GM19467 (cell line): ENCODE measurements around the gene PRSS50.
"Not testable (repeated sequence)": the region's sequence is repeated elsewhere in the genome, so short reads cannot be mapped to it uniquely, and the experiment has no call there.

Source experiments
- ATAC-seq: cut with Tn5 transposase; IDR thresholded peaks from one replicate; pipeline ENCODE4 v1.9.1; 2021; ENCODE audit warnings: mild to moderate bottlenecking, moderate library complexity; ENCODE audit not compliant: unreplicated experiment

Gene PRSS50

GRCh38 chr3:46717447-46718231 is at the start of gene PRSS50:
TSS of gene PRSS50 (minus strand) at chr3:46717869. CDS start at chr3:46717824, 45 bp downstream.
- ATAC-seq, result no peak

- no peak for ATAC-seq
Measured at GRCh38 chr3:46764206-46764605, 46.5 kb upstream of the PRSS50 start.

GRCh38 chr3:46763178-46763577 is 45.5 kb upstream of the PRSS50 start:
- ATAC-seq, result no peak

- ATAC-seq, result no peak
Measured at GRCh38 chr3:46759239-46760167, 41.8 kb upstream of the PRSS50 start.

- no peak for ATAC-seq
Measured at GRCh38 chr3:46756642-46757041, 39.0 kb upstream of the PRSS50 start.

GRCh38 chr3:46755646-46756045 is 38.0 kb upstream of the PRSS50 start:
- ATAC-seq, result no peak

GRCh38 chr3:46753127-46753526 is 35.5 kb upstream of the PRSS50 start:
- not testable (repeated sequence) for ATAC-seq

- no peak for ATAC-seq
Measured at GRCh38 chr3:46750555-46751038, 32.9 kb upstream of the PRSS50 start.

GRCh38 chr3:46749129-46749528 is 31.5 kb upstream of the PRSS50 start:
- no peak for ATAC-seq

GRCh38 chr3:46748170-46748569 is 30.5 kb upstream of the PRSS50 start:
- ATAC-seq, result no peak

- no peak for ATAC-seq
Measured at GRCh38 chr3:46746711-46747110, 29.0 kb upstream of the PRSS50 start.

GRCh38 chr3:46742992-46743585 is 25.4 kb upstream of the PRSS50 start:
- no peak for ATAC-seq

- not testable (repeated sequence) for ATAC-seq
Measured at GRCh38 chr3:46739565-46739964, 21.9 kb upstream of the PRSS50 start.

- ATAC-seq, result no peak
Measured at GRCh38 chr3:46737329-46737731, 19.7 kb upstream of the PRSS50 start.

GRCh38 chr3:46736006-46736872 is 18.6 kb upstream of the PRSS50 start:
- no peak for ATAC-seq

- ATAC-seq, result no peak
Measured at GRCh38 chr3:46734773-46735172, 17.1 kb upstream of the PRSS50 start.

GRCh38 chr3:46733026-46733800 is 15.5 kb upstream of the PRSS50 start:
- ATAC-seq, result no peak

GRCh38 chr3:46731795-46732194 is 14.1 kb upstream of the PRSS50 start:
- no peak for ATAC-seq

- ATAC-seq, result no peak
Measured at GRCh38 chr3:46730819-46731218, 13.2 kb upstream of the PRSS50 start.

- ATAC-seq, result no peak
Measured at GRCh38 chr3:46729038-46729437, 11.4 kb upstream of the PRSS50 start.
